ENCODE results near the gene CCDC85B. TPM values are rescaled to one million over a fixed set of nuclear protein-coding genes. Genes with fewer than 3 reads are reported as not detected.
A peak's percentile ranks its signal among the peaks of the same experiment; 100 is the strongest.

The CCDC85B gene
- total and polyA plus RNA-seq, 2 of the 13 experiments (the other 11 are each of a cell fraction or from before 2014, with no cell fraction given): 8.2 to 19.5 TPM

DNA sequence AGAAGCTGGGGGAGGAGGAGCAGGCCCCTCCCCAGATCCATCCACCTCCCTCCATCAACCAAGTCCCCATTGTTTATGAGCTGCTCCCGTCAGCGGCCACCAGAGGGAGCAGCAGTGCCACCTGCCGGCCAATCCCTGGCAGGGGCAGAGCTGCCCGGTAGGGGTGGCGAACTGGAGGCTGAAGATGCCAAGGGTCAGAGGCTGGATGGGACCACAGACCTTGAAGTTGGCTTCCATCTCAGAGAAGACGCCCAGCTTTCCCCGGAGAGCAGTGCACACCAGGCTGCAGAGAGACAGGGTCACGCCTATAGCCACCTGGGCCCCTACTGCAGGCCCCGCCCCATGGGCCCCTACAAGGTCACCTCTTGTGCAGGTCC, 5.8 kb upstream of the CCDC85B start (continued):
- TF ChIP-seq, protein P1, sequence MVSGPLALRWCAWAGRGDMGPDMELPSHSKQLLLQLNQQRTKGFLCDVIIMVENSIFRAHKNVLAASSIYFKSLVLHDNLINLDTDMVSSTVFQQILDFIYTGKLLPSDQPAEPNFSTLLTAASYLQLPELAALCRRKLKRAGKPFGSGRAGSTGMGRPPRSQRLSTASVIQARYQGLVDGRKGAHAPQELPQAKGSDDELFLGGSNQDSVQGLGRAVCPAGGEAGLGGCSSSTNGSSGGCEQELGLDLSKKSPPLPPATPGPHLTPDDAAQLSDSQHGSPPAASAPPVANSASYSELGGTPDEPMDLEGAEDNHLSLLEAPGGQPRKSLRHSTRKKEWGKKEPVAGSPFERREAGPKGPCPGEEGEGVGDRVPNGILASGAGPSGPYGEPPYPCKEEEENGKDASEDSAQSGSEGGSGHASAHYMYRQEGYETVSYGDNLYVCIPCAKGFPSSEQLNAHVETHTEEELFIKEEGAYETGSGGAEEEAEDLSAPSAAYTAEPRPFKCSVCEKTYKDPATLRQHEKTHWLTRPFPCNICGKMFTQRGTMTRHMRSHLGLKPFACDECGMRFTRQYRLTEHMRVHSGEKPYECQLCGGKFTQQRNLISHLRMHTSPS (CRISPR knock-in tag; IDR thresholded peaks at IDR 0.05; ENCODE audit: low read depth): peak; percentile 83
- TF ChIP-seq, protein P2, sequence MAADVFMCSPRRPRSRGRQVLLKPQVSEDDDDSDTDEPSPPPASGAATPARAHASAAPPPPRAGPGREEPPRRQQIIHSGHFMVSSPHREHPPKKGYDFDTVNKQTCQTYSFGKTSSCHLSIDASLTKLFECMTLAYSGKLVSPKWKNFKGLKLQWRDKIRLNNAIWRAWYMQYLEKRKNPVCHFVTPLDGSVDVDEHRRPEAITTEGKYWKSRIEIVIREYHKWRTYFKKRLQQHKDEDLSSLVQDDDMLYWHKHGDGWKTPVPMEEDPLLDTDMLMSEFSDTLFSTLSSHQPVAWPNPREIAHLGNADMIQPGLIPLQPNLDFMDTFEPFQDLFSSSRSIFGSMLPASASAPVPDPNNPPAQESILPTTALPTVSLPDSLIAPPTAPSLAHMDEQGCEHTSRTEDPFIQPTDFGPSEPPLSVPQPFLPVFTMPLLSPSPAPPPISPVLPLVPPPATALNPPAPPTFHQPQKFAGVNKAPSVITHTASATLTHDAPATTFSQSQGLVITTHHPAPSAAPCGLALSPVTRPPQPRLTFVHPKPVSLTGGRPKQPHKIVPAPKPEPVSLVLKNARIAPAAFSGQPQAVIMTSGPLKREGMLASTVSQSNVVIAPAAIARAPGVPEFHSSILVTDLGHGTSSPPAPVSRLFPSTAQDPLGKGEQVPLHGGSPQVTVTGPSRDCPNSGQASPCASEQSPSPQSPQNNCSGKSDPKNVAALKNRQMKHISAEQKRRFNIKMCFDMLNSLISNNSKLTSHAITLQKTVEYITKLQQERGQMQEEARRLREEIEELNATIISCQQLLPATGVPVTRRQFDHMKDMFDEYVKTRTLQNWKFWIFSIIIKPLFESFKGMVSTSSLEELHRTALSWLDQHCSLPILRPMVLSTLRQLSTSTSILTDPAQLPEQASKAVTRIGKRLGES (CRISPR knock-in tag; IDR thresholded peaks at IDR 0.05; ENCODE audit: borderline replicate concordance): no peak
- TF ChIP-seq MLLT10 (CRISPR knock-in tag; IDR thresholded peaks at IDR 0.05): no peak
- TF ChIP-seq ZNF567 (CRISPR knock-in tag; IDR thresholded peaks at IDR 0.05; ENCODE audit: borderline replicate concordance): no peak
- TF ChIP-seq ZKSCAN5 (CRISPR knock-in tag; IDR thresholded peaks at IDR 0.05): no peak
- TF ChIP-seq, protein P3, sequence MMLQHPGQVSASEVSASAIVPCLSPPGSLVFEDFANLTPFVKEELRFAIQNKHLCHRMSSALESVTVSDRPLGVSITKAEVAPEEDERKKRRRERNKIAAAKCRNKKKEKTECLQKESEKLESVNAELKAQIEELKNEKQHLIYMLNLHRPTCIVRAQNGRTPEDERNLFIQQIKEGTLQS (CRISPR knock-in tag; IDR thresholded peaks at IDR 0.05): no peak
- TF ChIP-seq RAD51 (IDR thresholded peaks at IDR 0.05; ENCODE audit: borderline replicate concordance): no peak
- peak; percentile 95 for TF ChIP-seq RAD21 (CRISPR knock-in tag; IDR thresholded peaks at IDR 0.05)
- TF ChIP-seq, protein P4, sequence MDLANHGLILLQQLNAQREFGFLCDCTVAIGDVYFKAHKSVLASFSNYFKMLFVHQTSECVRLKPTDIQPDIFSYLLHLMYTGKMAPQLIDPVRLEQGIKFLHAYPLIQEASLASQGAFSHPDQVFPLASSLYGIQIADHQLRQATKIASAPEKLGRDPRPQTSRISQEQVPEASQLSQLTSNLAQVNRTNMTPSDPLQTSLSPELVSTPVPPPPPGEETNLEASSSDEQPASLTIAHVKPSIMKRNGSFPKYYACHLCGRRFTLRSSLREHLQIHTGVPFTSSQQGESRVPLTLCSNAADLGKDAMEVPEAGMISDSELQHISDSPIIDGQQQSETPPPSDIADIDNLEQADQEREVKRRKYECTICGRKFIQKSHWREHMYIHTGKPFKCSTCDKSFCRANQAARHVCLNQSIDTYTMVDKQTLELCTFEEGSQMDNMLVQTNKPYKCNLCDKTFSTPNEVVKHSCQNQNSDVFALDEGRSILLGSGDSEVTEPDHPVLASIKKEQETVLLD (CRISPR knock-in tag; IDR thresholded peaks at IDR 0.05; ENCODE audit: low read depth): no peak
- TF ChIP-seq, protein P5, sequence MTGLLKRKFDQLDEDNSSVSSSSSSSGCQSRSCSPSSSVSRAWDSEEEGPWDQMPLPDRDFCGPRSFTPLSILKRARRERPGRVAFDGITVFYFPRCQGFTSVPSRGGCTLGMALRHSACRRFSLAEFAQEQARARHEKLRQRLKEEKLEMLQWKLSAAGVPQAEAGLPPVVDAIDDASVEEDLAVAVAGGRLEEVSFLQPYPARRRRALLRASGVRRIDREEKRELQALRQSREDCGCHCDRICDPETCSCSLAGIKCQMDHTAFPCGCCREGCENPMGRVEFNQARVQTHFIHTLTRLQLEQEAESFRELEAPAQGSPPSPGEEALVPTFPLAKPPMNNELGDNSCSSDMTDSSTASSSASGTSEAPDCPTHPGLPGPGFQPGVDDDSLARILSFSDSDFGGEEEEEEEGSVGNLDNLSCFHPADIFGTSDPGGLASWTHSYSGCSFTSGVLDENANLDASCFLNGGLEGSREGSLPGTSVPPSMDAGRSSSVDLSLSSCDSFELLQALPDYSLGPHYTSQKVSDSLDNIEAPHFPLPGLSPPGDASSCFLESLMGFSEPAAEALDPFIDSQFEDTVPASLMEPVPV (CRISPR knock-in tag; IDR thresholded peaks at IDR 0.05): no peak
- TF ChIP-seq HDAC1 (CRISPR knock-in tag; IDR thresholded peaks at IDR 0.05): no peak
- TF ChIP-seq ZSCAN20 (CRISPR knock-in tag; IDR thresholded peaks at IDR 0.05; ENCODE audit: borderline replicate concordance): no peak
- TF ChIP-seq ZNF598 (CRISPR knock-in tag; IDR thresholded peaks at IDR 0.05; ENCODE audit: borderline replicate concordance): no peak
- no peak for TF ChIP-seq KDM5A (IDR thresholded peaks at IDR 0.05; ENCODE audit: borderline replicate concordance, low read length)
- TF ChIP-seq PHF8 (CRISPR knock-in tag; IDR thresholded peaks at IDR 0.05): no peak
- no peak for TF ChIP-seq ZNF260 (CRISPR knock-in tag; IDR thresholded peaks at IDR 0.05; ENCODE audit: borderline replicate concordance, low read depth)
- TF ChIP-seq ZNF619 (CRISPR knock-in tag; IDR thresholded peaks at IDR 0.05): no peak
- TF ChIP-seq ONECUT2 (CRISPR knock-in tag; IDR thresholded peaks at IDR 0.05): no peak
- TF ChIP-seq THYN1 (CRISPR knock-in tag; IDR thresholded peaks at IDR 0.05; ENCODE audit: borderline replicate concordance, low read depth): no peak
- TF ChIP-seq, protein P6, sequence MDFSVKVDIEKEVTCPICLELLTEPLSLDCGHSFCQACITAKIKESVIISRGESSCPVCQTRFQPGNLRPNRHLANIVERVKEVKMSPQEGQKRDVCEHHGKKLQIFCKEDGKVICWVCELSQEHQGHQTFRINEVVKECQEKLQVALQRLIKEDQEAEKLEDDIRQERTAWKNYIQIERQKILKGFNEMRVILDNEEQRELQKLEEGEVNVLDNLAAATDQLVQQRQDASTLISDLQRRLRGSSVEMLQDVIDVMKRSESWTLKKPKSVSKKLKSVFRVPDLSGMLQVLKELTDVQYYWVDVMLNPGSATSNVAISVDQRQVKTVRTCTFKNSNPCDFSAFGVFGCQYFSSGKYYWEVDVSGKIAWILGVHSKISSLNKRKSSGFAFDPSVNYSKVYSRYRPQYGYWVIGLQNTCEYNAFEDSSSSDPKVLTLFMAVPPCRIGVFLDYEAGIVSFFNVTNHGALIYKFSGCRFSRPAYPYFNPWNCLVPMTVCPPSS (IDR thresholded peaks at IDR 0.05): no peak
- TF ChIP-seq KDM6A (CRISPR knock-in tag; IDR thresholded peaks at IDR 0.05; ENCODE audit: low read depth): no peak

Data from HepG2 (cell line).